Esophagus squamous epithelium (tissue), 5 donors: ENCODE results near the gene UBE2D4. TPM values are rescaled to one million over a fixed set of nuclear protein-coding genes. Genes with fewer than 3 reads are reported as not detected.

Experiments used
- DNase-seq: peaks from one replicate; lab custom pipeline; 2025; lab: John Stamatoyannopoulos, UW
- H3K27ac ChIP-seq, 4 donors: fragments of 200-600 bp; sonication (generic); one replicate each; pipeline ENCODE4 v1.5.1; 2016 to 2019; ENCODE audit warnings: mild to moderate bottlenecking in 1 of 4
- H3K27me3 ChIP-seq, 4 donors: fragments of 200-600 bp; sonication (generic); 1 replicate in 3 of 4; 2 replicates in 1 of 4; pipeline versions ENCODE4 v1.5.1 to v1.6.0; 2017 to 2021; ENCODE audit warnings: antibody characterized with exemption in 1 of 4
- H3K36me3 ChIP-seq, 3 donors: fragments of 200-600 bp; sonication (generic); one replicate each; pipeline ENCODE4 v1.5.1; 2016 to 2019
- H3K4me1 ChIP-seq, 3 donors: fragments of 200-600 bp; sonication (generic); one replicate each; pipeline ENCODE4 v1.5.1; 2017 to 2019
- H3K4me3 ChIP-seq, 4 donors: fragments of 200-600 bp; sonication (generic); 1 replicate in 3 of 4; 2 replicates in 1 of 4; pipeline ENCODE4 v1.5.1; 2016 to 2019; ENCODE audit warnings: mild to moderate bottlenecking in 2 of 4, moderate library complexity in 1 of 4
- H3K9me3 ChIP-seq, 3 donors: fragments of 200-600 bp; sonication (generic); one replicate each; pipeline ENCODE4 v1.5.1; 2016 to 2019
- POLR2A ChIP-seq, 4 donors: fragments of 450-650 bp; IDR thresholded peaks; one replicate each; pipeline ENCODE4 v1.6.1; 2017; ENCODE audit warnings: antibody characterized with exemption in 4 of 4, mild to moderate bottlenecking in 4 of 4, moderate library complexity in 3 of 4
- WGBS, 2 donors: methylation state at CpG; one replicate each; pipeline ENCODE4 v1.1.5; 2018; 5-methylcytosine and 5-hydroxymethylcytosine counted together
- intact Hi-C: fragments of 100-400 bp; cut with DNase I; formaldehyde crosslinking; loops from one replicate; pipeline ENCODE4 v1.15.0; 2022
- total RNA-seq, 4 donors: library from RNA; depleted of rRNA; stranded (reverse); fragments of >200 nt; gene quantifications; one replicate each; pipeline ENCODE4 v1.1.0, GENCODE V29; 2016
- TF ChIP-seq, protein P1 (sequence below), 6 experiments: fragments of 450-650 bp in 4 of 6; fragments of 200-600 bp in 2 of 6; sonication (generic) in 2 of 6; IDR thresholded peaks; one replicate each; pipeline ENCODE4 v1.5.1; 2016 to 2019; ENCODE audit warnings: antibody characterized with exemption in 6 of 6, mild to moderate bottlenecking in 4 of 6, moderate library complexity in 4 of 6
- donor health status: DM: yes; HTN: yes; CAD: no.

The UBE2D4 gene
- total RNA-seq, 4 donors from 2014 or later = 8.8 to 10.9 (median 9.5) TPM

DNA sequence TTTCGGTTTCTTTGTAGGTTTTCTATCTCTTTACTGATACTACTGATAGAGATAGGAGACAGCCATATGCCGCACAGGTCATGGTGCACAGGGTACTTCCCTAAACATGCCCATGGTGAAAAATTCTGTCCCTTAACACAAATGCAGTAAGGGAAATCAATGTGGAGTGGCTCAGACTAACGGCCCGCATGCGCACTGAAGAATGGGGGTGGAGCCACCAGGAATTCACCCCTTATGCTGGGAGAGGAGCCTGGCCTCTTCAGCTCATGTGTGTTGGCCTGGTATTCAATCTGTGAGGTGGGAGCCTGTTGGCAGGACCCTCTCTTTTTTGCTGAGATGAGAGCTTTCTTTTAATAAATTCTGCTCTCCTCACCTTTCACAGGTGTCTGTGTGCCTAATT is 11.4 kb upstream of the UBE2D4 start:
- no peak for DNase-seq
- no peaks in the 10 kb centered on the region for H3K27me3 ChIP-seq
- intact Hi-C loops = no loop called here
- H3K4me3 ChIP-seq = no peak overlapping the region
- no peaks in the 10 kb centered on the region for H3K9me3 ChIP-seq
- no peak for TF ChIP-seq POLR2A (IDR thresholded peaks at IDR 0.05)
- TF ChIP-seq, protein P1, sequence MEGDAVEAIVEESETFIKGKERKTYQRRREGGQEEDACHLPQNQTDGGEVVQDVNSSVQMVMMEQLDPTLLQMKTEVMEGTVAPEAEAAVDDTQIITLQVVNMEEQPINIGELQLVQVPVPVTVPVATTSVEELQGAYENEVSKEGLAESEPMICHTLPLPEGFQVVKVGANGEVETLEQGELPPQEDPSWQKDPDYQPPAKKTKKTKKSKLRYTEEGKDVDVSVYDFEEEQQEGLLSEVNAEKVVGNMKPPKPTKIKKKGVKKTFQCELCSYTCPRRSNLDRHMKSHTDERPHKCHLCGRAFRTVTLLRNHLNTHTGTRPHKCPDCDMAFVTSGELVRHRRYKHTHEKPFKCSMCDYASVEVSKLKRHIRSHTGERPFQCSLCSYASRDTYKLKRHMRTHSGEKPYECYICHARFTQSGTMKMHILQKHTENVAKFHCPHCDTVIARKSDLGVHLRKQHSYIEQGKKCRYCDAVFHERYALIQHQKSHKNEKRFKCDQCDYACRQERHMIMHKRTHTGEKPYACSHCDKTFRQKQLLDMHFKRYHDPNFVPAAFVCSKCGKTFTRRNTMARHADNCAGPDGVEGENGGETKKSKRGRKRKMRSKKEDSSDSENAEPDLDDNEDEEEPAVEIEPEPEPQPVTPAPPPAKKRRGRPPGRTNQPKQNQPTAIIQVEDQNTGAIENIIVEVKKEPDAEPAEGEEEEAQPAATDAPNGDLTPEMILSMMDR (IDR thresholded peaks at IDR 0.05) = no peak
- WGBS, 2 donors = 84 to 95% methylated on average over 4 to 5 of the region's 5 CpGs
- H3K4me1 ChIP-seq = no peaks in the 10 kb centered on the region
- peaks cover 0 to 4% (median 0%) of the 10 kb centered on the region in 3 donors for H3K36me3 ChIP-seq
- no peak overlapping the region for H3K27ac ChIP-seq

DNA sequence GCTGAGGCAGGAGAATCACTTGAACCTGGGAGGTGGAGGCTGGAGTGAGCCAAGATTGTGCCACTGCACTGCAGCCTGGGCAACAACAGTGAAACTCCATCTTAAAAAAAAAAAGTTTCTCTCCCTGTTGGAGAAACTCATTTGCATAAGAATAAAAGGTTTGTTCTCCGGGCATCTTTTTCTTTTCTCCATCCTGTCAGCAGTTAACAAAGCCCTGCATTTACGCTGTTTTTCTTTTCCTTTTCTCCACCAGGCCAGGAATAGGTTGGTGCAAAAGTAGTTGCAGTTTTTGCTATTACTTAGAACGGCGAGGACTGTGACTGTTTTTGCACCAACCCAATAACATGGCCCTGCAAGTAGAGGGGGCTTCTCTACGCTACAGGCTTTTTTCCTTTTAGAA is 10.3 kb upstream of the UBE2D4 start:
- no peak overlapping the region for H3K4me3 ChIP-seq
- TF ChIP-seq POLR2A (IDR thresholded peaks at IDR 0.05) = no peak
- TF ChIP-seq, protein P1 (IDR thresholded peaks at IDR 0.05) = no peak
- H3K9me3 ChIP-seq = no peaks in the 10 kb centered on the region
- 86 to 90% methylated on average over 5 of the region's 5 CpGs for whole genome bisulfite sequencing, 2 donors
- no peaks in the 10 kb centered on the region for H3K4me1 ChIP-seq
- no peak for DNase-seq
- intact Hi-C loops = no loop called here
- peaks cover 0 to 4% (median 0%) of the 10 kb centered on the region in 3 donors for H3K36me3 ChIP-seq
- H3K27me3 ChIP-seq = no peaks in the 10 kb centered on the region
- H3K27ac ChIP-seq = no peak overlapping the region

DNA sequence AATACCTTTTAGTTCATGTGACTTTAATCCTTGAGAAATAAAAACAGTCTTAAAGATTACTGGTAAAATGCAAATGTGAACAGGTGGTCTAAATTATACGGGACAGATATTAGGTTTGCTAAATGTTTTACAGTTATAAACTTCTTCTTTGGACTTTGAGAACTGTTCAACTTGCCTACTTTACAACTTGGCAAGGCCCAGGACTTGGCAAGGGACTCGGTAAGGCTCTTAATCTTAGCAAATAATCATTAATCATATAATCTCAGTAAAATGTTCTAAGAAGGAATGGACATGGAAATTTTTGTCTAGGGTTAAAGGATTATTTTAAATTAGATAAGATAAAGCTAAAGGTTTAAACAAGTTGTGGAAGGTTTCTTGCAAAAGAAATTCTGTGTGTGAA is 4.8 kb upstream of the UBE2D4 start:
- no peak for DNase-seq
- Histone ChIP-seq H3K4me1 (peaks cover 5 to 20% (median 10%) of the 10 kb centered on the region in 3 donors), H3K27ac (no peak overlapping the region), H3K27me3 (no peaks in the 10 kb centered on the region), H3K9me3 (no peaks in the 10 kb centered on the region), H3K36me3 (peaks cover 0 to 4% (median 0%) of the 10 kb centered on the region in 3 donors), H3K4me3 (no peak overlapping the region)
- 22 to 46% methylated on average over 2 of the region's 2 CpGs for WGBS, 2 donors
- TF ChIP-seq, protein P1 (IDR thresholded peaks at IDR 0.05) = no peak
- TF ChIP-seq POLR2A (IDR thresholded peaks at IDR 0.05) = no peak
- intact Hi-C loops = no loop called here

GRCh38 chr7:43922726-43923125 is 3.5 kb upstream of the UBE2D4 start:
- 93 to 100% methylated on average over 4 of the region's 4 CpGs for WGBS, 2 donors
- no peak for TF ChIP-seq POLR2A (IDR thresholded peaks at IDR 0.05)
- TF ChIP-seq, protein P1 (IDR thresholded peaks at IDR 0.05) = no peak

DNA sequence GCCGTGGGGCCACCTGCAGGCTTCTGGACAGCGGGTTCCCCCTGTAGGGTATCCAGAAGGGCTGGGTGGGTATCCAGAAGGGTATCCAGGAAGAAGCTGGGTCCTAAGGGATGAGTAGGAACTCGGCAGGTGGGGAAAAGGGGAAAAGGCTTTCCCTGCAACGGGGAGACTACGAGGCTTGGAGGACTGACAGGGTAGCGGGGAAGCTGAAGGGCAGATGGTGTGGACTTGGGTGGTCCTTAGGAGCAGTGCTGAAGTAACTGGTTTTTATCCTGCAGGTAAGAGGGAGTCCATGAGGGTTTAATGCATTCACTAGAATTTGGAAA is 525 bp downstream of the UBE2D4 start:
- TF ChIP-seq, protein P1 (IDR thresholded peaks at IDR 0.05) = no peak
- TF ChIP-seq POLR2A (IDR thresholded peaks at IDR 0.05) = no peak
- Histone ChIP-seq H3K36me3 (no peaks in the 10 kb centered on the region), H3K4me1 (peaks cover 5 to 28% (median 12%) of the 10 kb centered on the region in 3 donors), H3K9me3 (no peaks in the 10 kb centered on the region), H3K27ac (peak overlapping the region; percentile 90 to 98 (median 93)), H3K4me3 (peak overlapping the region; percentile 54 to 73 (median 65)), H3K27me3 (no peaks in the 10 kb centered on the region)
- no peak for DNase-seq
- intact Hi-C loops = no loop called here
- WGBS, 2 donors = 2% methylated on average over 4 of the region's 6 CpGs

More at GRCh38 chr7:43922726-43923125, 3.5 kb upstream of the UBE2D4 start:
- peaks cover 0 to 4% (median 0%) of the 10 kb centered on the region in 3 donors for H3K36me3 ChIP-seq
- H3K27ac ChIP-seq = no peak overlapping the region
- intact Hi-C loops = no loop called here
- no peak for DNase-seq
- H3K4me1 ChIP-seq = peaks cover 5 to 33% (median 12%) of the 10 kb centered on the region in 3 donors
- no peaks in the 10 kb centered on the region for H3K9me3 ChIP-seq
- H3K4me3 ChIP-seq = no peak overlapping the region
- no peaks in the 10 kb centered on the region for H3K27me3 ChIP-seq
